Stomach (tissue), 9 donors: ENCODE measurements around the gene LRP6. TPM values are rescaled to one million over a fixed set of nuclear protein-coding genes. Genes with fewer than 3 reads are reported as not detected.
A peak's percentile ranks its signal among the peaks of the same experiment; 100 is the strongest.

Source experiments
- DNase-seq, 2 donors: peaks; one replicate each; pipeline versions ENCODE4 v3.0.0 to v3.0.0-alpha.2; 2013 to 2019
- H3K27ac ChIP-seq, 5 donors: fragments of 200-600 bp in 4 of 5; sonication (generic) in 4 of 5; one replicate each; pipeline ENCODE4 v1.5.1; 2013 to 2019; ENCODE audit warnings: mild to moderate bottlenecking in 1 of 5, moderate library complexity in 1 of 5
- H3K27me3 ChIP-seq, 3 donors: fragments of 200-600 bp; sonication (generic); one replicate each; pipeline ENCODE4 v1.5.1; 2017 to 2019; ENCODE audit warnings: mixed run types in 1 of 3
- H3K36me3 ChIP-seq, 4 donors: fragments of 200-600 bp; sonication (generic); 1 replicate in 3 of 4; 2 replicates in 1 of 4; pipeline ENCODE4 v1.5.1; 2016 to 2019
- H3K4me1 ChIP-seq, 4 donors: fragments of 200-600 bp; sonication (generic); one replicate each; pipeline ENCODE4 v1.5.1; 2016 to 2019
- H3K4me3 ChIP-seq, 4 donors: fragments of 200-600 bp; sonication (generic) in 3 of 4; one replicate each; pipeline ENCODE4 v1.5.1; 2016 to 2019; ENCODE audit warnings: mild to moderate bottlenecking in 1 of 4
- H3K9me3 ChIP-seq, 4 donors: fragments of 200-600 bp; sonication (generic); one replicate each; pipeline ENCODE4 v1.5.1; 2016 to 2019
- EP300 ChIP-seq: sonication (generic); formaldehyde crosslinking; IDR thresholded peaks from one replicate; pipeline ENCODE4 v1.6.1; 2017; ENCODE audit warnings: antibody characterized with exemption
- POLR2A ChIP-seq, 4 donors: fragments of 450-650 bp; IDR thresholded peaks; one replicate each; pipeline ENCODE4 v1.6.1; 2016; ENCODE audit warnings: antibody characterized with exemption in 4 of 4, control low read depth in 2 of 4, mild to moderate bottlenecking in 1 of 4, moderate library complexity in 1 of 4
- POLR2AphosphoS5 ChIP-seq, 3 donors: sonication (generic); formaldehyde crosslinking; IDR thresholded peaks; one replicate each; pipeline ENCODE4 v1.6.1; 2016; ENCODE audit warnings: antibody characterized with exemption in 3 of 3
- WGBS, 5 donors: extraction: QIAGEN DNeasy Blood & Tissue Kit in 3 of 5; methylation state at CpG; one replicate each; pipeline versions ENCODE4 v1.1.5 to v1.1.7; 2013 to 2018; 5-methylcytosine and 5-hydroxymethylcytosine counted together
- intact Hi-C: fragments of 100-400 bp; cut with DNase I; formaldehyde crosslinking; loops from one replicate; pipeline ENCODE4 v1.15.1; 2023; ENCODE audit warnings: low total_unique reads
- polyA plus RNA-seq, 3 donors: library from polyadenylated mRNA; stranded (reverse); fragments of 200-250 nt; gene quantifications; one replicate each; pipeline ENCODE4 v1.2.3, GENCODE V29; 2013
- total RNA-seq, 5 donors: library from RNA; depleted of rRNA; stranded (reverse); fragments of >200 nt; gene quantifications; one replicate each; pipeline versions ENCODE4 v1.1.0 to v1.2.3, GENCODE V29; 2014 to 2016
- TF ChIP-seq, protein P1 (sequence below), 7 experiments: fragments of 450-650 bp in 4 of 7; fragments of 200-600 bp in 3 of 7; sonication (generic) in 3 of 7; IDR thresholded peaks; one replicate each; pipeline ENCODE4 v1.5.1; 2016 to 2019; ENCODE audit warnings: antibody characterized with exemption in 7 of 7, control low read depth in 2 of 7, mild to moderate bottlenecking in 1 of 7
- donor health status: healthy with polysubstance abuse.
- donor health status: Bipolar disorder and iron deficiency.
- donor health status: healthy.

LRP6 gene
- total and polyA plus RNA-seq, 8 donors, result 2.7 to 113 (median 36.8) TPM

DNA sequence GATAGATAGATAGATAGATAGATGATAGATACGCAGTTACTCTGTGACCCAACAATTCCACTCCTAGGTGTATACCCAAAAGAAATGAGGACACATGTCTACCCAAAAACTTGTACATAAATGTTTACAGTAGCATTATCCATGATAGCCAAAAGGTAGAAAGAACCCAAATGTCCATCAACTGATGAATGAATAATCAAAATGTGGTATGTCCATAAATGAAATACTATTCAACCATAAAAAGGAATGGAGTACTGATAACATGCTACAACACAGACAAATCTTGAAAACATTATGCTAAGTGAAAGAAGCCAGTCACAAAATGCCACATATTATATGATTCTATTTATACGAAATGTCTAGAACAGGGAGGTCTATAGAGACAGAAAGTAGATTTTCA, 36.1 kb upstream of the LRP6 start:
- Histone ChIP-seq H3K9me3 (no peaks in the 10 kb centered on the region), H3K4me3 (no peak overlapping the region), H3K4me1 (no peaks in the 10 kb centered on the region), H3K27ac (no peak overlapping the region), H3K27me3 (no peaks in the 10 kb centered on the region), H3K36me3 (no peaks in the 10 kb centered on the region)
- 96 to 99% (median 97%) methylated on average over 2 of the region's 2 CpGs for WGBS, 5 donors
- TF ChIP-seq, protein P1, sequence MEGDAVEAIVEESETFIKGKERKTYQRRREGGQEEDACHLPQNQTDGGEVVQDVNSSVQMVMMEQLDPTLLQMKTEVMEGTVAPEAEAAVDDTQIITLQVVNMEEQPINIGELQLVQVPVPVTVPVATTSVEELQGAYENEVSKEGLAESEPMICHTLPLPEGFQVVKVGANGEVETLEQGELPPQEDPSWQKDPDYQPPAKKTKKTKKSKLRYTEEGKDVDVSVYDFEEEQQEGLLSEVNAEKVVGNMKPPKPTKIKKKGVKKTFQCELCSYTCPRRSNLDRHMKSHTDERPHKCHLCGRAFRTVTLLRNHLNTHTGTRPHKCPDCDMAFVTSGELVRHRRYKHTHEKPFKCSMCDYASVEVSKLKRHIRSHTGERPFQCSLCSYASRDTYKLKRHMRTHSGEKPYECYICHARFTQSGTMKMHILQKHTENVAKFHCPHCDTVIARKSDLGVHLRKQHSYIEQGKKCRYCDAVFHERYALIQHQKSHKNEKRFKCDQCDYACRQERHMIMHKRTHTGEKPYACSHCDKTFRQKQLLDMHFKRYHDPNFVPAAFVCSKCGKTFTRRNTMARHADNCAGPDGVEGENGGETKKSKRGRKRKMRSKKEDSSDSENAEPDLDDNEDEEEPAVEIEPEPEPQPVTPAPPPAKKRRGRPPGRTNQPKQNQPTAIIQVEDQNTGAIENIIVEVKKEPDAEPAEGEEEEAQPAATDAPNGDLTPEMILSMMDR (IDR thresholded peaks at IDR 0.05), result no peak
- TF ChIP-seq POLR2A (IDR thresholded peaks at IDR 0.05), result no peak
- TF ChIP-seq POLR2AphosphoS5 (IDR thresholded peaks at IDR 0.05), result no peak
- no peak for TF ChIP-seq EP300
- intact Hi-C loops, result no loop called here
- no peak for DNase-seq

DNA sequence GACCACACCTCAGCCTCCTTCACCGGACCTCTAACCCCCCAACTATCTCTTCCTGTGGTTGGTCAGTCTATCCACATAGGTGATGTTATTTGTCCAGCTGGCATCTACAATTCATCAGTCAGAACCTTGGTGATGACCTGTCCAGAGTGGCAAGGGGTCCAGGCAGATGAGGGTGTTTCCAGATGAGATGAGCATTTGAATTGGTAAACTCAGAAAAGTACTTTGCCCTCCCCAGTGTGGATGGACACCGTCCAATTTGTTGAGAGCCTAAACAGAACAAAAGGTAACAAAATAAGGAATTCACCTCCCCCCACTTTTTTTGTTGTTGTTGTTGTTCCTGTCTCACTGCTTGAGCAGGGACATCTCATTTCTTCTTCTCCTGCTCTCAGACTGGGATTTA, 34.3 kb upstream of the LRP6 start:
- no peaks in the 10 kb centered on the region for H3K36me3 ChIP-seq
- intact Hi-C loops, result no loop called here

DNA sequence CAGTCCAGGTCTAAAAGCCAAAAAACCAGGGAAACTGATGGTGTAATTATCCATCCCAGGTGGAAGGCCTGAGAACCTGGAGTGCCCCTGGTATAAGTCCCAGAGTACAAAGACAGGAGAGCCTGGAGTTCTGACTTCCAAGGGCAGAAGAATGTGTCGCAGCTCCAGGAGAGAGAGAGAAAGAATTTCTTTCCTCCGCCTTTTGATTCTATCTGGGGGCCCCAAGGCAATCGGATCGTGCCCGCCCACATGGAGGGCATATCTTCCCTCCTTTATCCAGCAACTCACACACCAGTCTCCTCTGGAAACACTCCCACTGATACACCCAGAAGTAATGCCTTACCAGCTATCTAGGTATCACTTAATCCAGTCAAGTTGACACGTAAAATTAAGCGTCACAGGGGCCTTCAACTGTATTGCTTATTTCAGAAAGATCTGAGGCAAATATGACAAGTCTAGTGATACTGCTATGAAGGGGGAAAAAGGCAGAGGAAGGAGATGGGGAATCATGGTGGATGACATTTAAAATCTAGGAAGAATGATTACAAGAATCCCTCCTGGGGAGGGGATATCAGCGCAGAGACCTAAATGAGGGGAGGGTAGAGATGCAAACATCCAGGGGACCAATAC, 30.5 kb upstream of the LRP6 start:
- no peak for DNase-seq
- TF ChIP-seq POLR2A (IDR thresholded peaks at IDR 0.05), result no peak
- no peak for TF ChIP-seq EP300
- TF ChIP-seq, protein P1 (IDR thresholded peaks at IDR 0.05), result no peak
- TF ChIP-seq POLR2AphosphoS5 (IDR thresholded peaks at IDR 0.05), result no peak
- intact Hi-C loops, result no loop called here
- H3K9me3 ChIP-seq, result no peaks in the 10 kb centered on the region
- H3K4me3 ChIP-seq, result no peak overlapping the region
- H3K27ac ChIP-seq, result no peak overlapping the region
- 75 to 89% (median 81%) methylated on average over 8 of the region's 8 CpGs for WGBS, 5 donors
- H3K27me3 ChIP-seq, result no peaks in the 10 kb centered on the region
- H3K4me1 ChIP-seq, result peaks cover 0 to 13% (median 8%) of the 10 kb centered on the region in 4 donors
- H3K36me3 ChIP-seq, result no peaks in the 10 kb centered on the region

More for the DNA sequence above, 34.3 kb upstream of the LRP6 start:
- 82 to 92% (median 90%) methylated on average over 2 of the region's 2 CpGs for WGBS, 5 donors
- TF ChIP-seq, protein P1 (IDR thresholded peaks at IDR 0.05), result no peak
- no peak for TF ChIP-seq POLR2AphosphoS5 (IDR thresholded peaks at IDR 0.05)
- no peak for TF ChIP-seq POLR2A (IDR thresholded peaks at IDR 0.05)
- no peak for TF ChIP-seq EP300
- no peaks in the 10 kb centered on the region for H3K4me1 ChIP-seq
- H3K27me3 ChIP-seq, result no peaks in the 10 kb centered on the region
- DNase-seq, result no peak
- H3K4me3 ChIP-seq, result no peak overlapping the region
- H3K27ac ChIP-seq, result no peak overlapping the region
- H3K9me3 ChIP-seq, result no peaks in the 10 kb centered on the region

DNA sequence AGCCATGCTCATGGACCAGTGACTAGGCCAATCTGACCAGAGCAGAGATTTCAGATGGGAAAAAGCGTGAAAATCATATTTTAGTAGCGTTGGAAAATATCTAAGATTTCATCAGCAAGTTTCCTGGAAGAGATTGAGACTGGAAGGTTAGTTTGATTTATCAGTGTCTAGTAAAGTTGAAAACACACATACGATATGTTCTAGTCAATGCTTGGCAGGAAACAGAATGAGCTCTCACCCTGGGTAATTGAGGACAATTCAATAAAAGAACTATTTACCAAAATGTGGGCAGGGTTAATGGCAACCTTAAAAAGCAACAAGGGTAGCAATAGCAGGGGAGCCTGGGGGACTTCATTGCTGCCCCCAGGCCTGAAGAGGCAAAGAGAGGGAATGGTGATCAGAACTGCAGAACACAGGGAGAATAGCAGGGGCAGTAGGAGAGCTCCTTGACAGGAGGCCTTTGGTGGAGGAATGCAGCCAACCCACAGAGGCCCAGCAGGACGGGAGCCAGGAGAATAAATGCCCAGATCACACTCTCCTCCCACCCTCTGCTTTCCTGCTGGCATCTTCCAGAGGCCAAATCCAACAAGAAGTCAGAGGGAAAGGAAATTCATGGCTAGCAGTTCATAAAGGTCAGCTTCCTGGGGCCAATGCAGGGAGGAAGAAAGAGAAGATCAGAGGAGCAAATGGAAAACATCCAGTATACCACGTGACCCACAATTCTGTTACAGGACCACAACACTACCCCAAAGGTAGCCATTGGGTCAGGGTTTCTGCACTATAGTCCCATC, 27.6 kb upstream of the LRP6 start:
- Histone ChIP-seq H3K36me3 (no peaks in the 10 kb centered on the region), H3K4me1 (peaks cover 0 to 13% (median 8%) of the 10 kb centered on the region in 4 donors), H3K27me3 (no peaks in the 10 kb centered on the region), H3K4me3 (no peak overlapping the region), H3K9me3 (no peaks in the 10 kb centered on the region), H3K27ac (peak overlapping the region in 1 of 5 donors; percentile 32)
- peak in 1 of 2 donors; percentile 33 for DNase-seq
- 49 to 68% (median 60%) methylated on average over 5 of the region's 5 CpGs for WGBS, 5 donors
- no peak for TF ChIP-seq POLR2A (IDR thresholded peaks at IDR 0.05)
- TF ChIP-seq, protein P1 (IDR thresholded peaks at IDR 0.05), result no peak
- no peak for TF ChIP-seq POLR2AphosphoS5 (IDR thresholded peaks at IDR 0.05)
- TF ChIP-seq EP300, result no peak
- intact Hi-C loops, result no loop called here
